Erythroblast (primary cell): ENCODE results near the gene GPRIN3.

Source experiments
- GATA1 ChIP-seq: IDR thresholded peaks from 2 replicates; pipeline ENCODE4 v1.6.1; 2011; ENCODE audit warnings: low read depth, mild to moderate bottlenecking, control low read depth, low read length, moderate library complexity
- POLR2A ChIP-seq: IDR thresholded peaks from 2 replicates; pipeline ENCODE4 v1.6.1; 2011; ENCODE audit warnings: mild to moderate bottlenecking, low read length

DNA sequence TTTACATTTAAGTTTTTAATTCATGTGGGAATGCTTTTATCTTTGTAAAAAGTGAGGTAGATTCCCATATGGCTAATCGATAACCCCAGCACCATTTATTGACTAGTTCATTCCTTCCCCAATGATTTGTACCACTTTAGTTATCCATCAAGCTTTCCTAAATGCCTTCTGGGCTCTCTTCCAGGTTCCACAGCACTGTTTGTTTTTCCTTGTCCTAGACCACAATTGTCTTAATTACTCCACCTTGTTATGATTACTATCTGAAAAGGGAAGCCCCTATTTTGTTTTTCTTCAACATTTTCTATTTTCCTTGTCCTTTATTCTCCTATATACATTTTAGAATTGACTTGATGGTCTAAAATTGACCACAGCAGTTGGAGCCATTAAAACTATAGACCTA is 48.5 kb upstream of the GPRIN3 start:
- TF ChIP-seq POLR2A: no peak
- no peak for TF ChIP-seq GATA1
